Hepatocyte (in vitro differentiated cells): ENCODE results near the gene SNF8. TPM values are rescaled to one million over a fixed set of nuclear protein-coding genes. Genes with fewer than 3 reads are reported as not detected.

Experiments used
- DNase-seq: peaks from one replicate; pipeline ENCODE4 v3.0.0-alpha.2; 2016; ENCODE audit warnings: low spot score
- H2AFZ ChIP-seq: fragments of 200-600 bp; sonication (generic); 2 replicates; pipeline ENCODE4 v1.6.0; 2016; ENCODE audit warnings: antibody characterized with exemption, mild to moderate bottlenecking
- H3K27ac ChIP-seq: fragments of 200-600 bp; sonication (generic); 2 replicates; pipeline ENCODE4 v1.5.1; 2016; ENCODE audit warnings: mild to moderate bottlenecking
- H3K27me3 ChIP-seq: fragments of 200-600 bp; sonication (generic); 2 replicates; pipeline ENCODE4 v1.6.1; 2016
- H3K36me3 ChIP-seq: fragments of 200-600 bp; sonication (generic); replicated peaks from 2 replicates; pipeline ENCODE4 v1.5.1; 2016; ENCODE audit warnings: low read depth; ENCODE audit not compliant: insufficient read depth
- H3K4me1 ChIP-seq: fragments of 200-600 bp; sonication (generic); 2 replicates; pipeline ENCODE4 v1.5.1; 2016; ENCODE audit warnings: mild to moderate bottlenecking, moderate library complexity; ENCODE audit not compliant: insufficient read depth
- H3K4me2 ChIP-seq: fragments of 200-600 bp; sonication (generic); 2 replicates; pipeline ENCODE4 v1.6.0; 2016
- H3K4me3 ChIP-seq: fragments of 200-600 bp; sonication (generic); 2 replicates; pipeline ENCODE4 v1.5.1; 2016; ENCODE audit warnings: mild to moderate bottlenecking
- H3K79me2 ChIP-seq: fragments of 200-600 bp; sonication (generic); 2 replicates; pipeline ENCODE4 v1.6.0; 2017; ENCODE audit warnings: mild to moderate bottlenecking
- H3K9me2 ChIP-seq: fragments of 200-600 bp; sonication (generic); replicated peaks from 2 replicates; pipeline ENCODE4 v1.6.0; 2017; ENCODE audit warnings: mild to moderate bottlenecking; ENCODE audit not compliant: insufficient read depth
- H3K9me3 ChIP-seq: fragments of 200-600 bp; sonication (generic); 2 replicates; pipeline ENCODE4 v1.5.1; 2016; ENCODE audit warnings: low read depth, mild to moderate bottlenecking
- H4K20me1 ChIP-seq: fragments of 200-600 bp; sonication (generic); 2 replicates; pipeline ENCODE4 v1.6.0; 2016; ENCODE audit warnings: mild to moderate bottlenecking; ENCODE audit not compliant: insufficient read depth, poor library complexity, severe bottlenecking
- EZH2 ChIP-seq: fragments of 200-600 bp; sonication (generic); IDR thresholded peaks from 2 replicates; pipeline ENCODE4 v1.6.1; 2016; ENCODE audit warnings: antibody characterized with exemption, mild to moderate bottlenecking, borderline replicate concordance
- EZH2phosphoT487 ChIP-seq: fragments of 200-600 bp; sonication (generic); IDR thresholded peaks from one replicate; pipeline ENCODE4 v1.6.1; 2018; ENCODE audit warnings: antibody characterized with exemption, mild to moderate bottlenecking, low read depth, moderate library complexity; ENCODE audit not compliant: unreplicated experiment, severe bottlenecking
- WGBS: methylation state at CpG from one replicate; pipeline ENCODE4 v1.1.6; 2016; ENCODE audit warnings: low lambda C conversion rate; ENCODE audit errors: missing lambda C conversion rate; 5-methylcytosine and 5-hydroxymethylcytosine counted together
- polyA plus RNA-seq: library from polyadenylated mRNA; unstranded; fragments of >200 nt; fragmentation: Nextera tagmentation; extraction: Ambion mirVana; gene quantifications from 2 replicates; pipeline ENCODE4 v1.2.1, GENCODE V29; 2016
- total RNA-seq: library from RNA; depleted of rRNA; stranded (reverse); fragments of >200 nt; gene quantifications from 2 replicates; pipeline ENCODE4 v1.2.3, GENCODE V29; 2014
- TF ChIP-seq, protein P1 (sequence below): fragments of 200-600 bp; sonication (generic); IDR thresholded peaks from 2 replicates; pipeline ENCODE4 v1.5.1; 2016; ENCODE audit warnings: antibody characterized with exemption, mild to moderate bottlenecking; ENCODE audit not compliant: poor library complexity

The SNF8 gene
- total and polyA plus RNA-seq, 2 experiments from 2014 or later = 101 to 195 TPM

DNA sequence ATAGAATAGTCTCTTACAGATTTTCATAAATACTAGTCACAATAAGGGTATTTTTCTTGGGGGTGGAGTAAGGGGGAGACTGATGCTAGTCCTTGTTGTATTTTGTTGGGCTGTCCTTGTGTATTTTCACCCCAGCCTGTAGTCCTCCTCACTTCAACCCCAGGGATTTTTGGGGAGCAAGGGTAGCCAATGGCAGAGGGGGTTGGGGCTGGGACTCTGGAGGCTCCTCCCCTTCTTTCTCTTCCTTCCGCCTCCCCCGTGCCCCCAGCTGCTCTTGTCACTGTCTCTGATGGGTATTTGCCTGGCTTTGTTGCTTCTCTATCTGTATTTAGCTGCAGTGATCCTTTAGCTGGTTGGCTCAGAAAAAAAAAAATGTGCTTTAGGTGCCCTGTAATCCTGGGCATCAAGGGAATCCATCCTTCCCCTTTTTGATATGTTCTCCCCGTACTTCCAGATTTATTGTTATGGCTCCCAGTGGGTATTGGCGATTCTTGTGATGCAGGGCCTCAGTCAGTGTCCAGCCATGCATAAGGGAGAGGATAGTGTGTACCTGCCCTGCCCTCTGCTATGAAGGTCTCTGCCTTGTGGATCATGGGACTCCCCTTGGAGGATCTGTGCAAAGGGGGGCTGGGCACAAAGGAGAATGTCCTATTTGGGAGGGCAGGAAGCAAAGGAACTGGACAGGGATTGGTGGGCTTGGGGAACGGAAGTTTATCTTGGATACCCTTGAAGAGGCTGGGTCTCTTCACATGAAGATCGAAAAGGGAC, 16.5 kb downstream of the SNF8 start:
- Histone ChIP-seq H3K27me3 (no peaks in the 10 kb centered on the region), H3K4me3 (no peak overlapping the region), H3K4me1 (no peaks in the 10 kb centered on the region), H3K4me2 (no peak overlapping the region), H3K9me2 (no peaks in the 10 kb centered on the region), H3K27ac (no peak overlapping the region), H2AFZ (no peak overlapping the region), H3K36me3 (peaks cover 5% of the 10 kb centered on the region), H4K20me1 (no peaks in the 10 kb centered on the region), H3K9me3 (no peaks in the 10 kb centered on the region), H3K79me2 (no peaks in the 10 kb centered on the region)
- WGBS = 91% methylated on average over 6 of the region's 6 CpGs
- no peak for TF ChIP-seq EZH2
- TF ChIP-seq, protein P1, sequence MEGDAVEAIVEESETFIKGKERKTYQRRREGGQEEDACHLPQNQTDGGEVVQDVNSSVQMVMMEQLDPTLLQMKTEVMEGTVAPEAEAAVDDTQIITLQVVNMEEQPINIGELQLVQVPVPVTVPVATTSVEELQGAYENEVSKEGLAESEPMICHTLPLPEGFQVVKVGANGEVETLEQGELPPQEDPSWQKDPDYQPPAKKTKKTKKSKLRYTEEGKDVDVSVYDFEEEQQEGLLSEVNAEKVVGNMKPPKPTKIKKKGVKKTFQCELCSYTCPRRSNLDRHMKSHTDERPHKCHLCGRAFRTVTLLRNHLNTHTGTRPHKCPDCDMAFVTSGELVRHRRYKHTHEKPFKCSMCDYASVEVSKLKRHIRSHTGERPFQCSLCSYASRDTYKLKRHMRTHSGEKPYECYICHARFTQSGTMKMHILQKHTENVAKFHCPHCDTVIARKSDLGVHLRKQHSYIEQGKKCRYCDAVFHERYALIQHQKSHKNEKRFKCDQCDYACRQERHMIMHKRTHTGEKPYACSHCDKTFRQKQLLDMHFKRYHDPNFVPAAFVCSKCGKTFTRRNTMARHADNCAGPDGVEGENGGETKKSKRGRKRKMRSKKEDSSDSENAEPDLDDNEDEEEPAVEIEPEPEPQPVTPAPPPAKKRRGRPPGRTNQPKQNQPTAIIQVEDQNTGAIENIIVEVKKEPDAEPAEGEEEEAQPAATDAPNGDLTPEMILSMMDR = no peak
- no peak for TF ChIP-seq EZH2phosphoT487
- DNase-seq = no peak

DNA sequence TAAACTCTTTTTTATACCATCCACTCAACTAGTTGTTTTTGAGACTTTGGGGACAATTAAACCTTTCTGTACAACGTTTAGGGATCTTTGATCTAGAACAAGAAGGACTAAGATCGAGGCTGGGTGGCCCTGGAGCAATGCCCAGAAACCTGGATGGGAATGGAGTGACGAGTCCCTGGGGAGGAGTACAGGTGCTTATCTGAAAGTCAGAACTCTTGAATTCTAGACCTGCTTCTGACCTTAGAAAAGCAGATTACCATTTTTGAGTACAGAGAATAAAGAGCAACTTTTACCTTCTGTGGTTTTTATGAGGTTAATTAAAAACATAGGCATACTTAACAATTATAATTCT, 18.7 kb downstream of the SNF8 start:
- no peaks in the 10 kb centered on the region for H3K9me2 ChIP-seq
- H2AFZ ChIP-seq = no peak overlapping the region
- peaks cover 18% of the 10 kb centered on the region for H3K79me2 ChIP-seq
- no peak overlapping the region for H3K27ac ChIP-seq
- peaks cover 3% of the 10 kb centered on the region for H3K36me3 ChIP-seq
- no peaks in the 10 kb centered on the region for H3K27me3 ChIP-seq
- no peaks in the 10 kb centered on the region for H3K9me3 ChIP-seq
- TF ChIP-seq EZH2phosphoT487 (no peak), EZH2 (no peak)
- TF ChIP-seq, protein P1 = no peak
- no peaks in the 10 kb centered on the region for H3K4me1 ChIP-seq
- no peak overlapping the region for H3K4me2 ChIP-seq
- no peak for DNase-seq
- 86% methylated on average over 3 of the region's 3 CpGs for WGBS
- no peaks in the 10 kb centered on the region for H4K20me1 ChIP-seq
- no peak overlapping the region for H3K4me3 ChIP-seq

DNA sequence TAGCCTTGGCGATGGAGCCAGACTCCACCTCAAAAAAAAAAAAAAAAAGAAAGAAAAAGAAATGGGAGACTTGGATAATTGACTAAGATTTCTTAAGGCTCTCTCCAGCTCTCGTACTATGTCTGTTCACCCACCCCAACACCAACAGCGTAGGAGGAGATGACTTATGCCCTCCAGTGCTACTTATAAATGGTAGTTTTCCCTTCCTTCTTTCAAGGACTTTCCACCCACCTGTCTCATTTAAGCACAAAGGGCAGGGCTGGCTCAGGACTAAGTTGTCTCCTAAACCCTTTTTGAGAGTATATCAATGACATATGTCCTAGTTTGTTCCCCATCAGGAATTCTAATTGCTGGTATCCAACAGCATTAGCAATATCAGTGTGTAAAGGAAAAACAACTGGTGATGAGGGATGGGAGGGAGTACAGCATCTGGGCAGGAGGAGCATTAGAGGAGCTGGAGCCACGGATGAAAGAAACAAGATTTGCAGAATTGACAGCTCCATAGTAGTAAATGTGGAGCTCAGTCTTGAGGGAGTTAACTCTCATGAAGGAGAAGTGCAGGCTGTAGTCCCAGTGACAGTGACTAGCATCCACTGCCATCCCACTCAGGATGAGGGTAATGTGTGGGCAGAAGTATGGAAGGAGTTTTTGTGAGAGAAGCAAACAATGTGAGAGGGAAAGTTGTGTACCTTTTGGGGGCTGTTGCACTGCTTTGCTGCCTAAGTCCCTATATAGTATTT, 19.2 kb downstream of the SNF8 start:
- Histone ChIP-seq H4K20me1 (no peaks in the 10 kb centered on the region), H3K4me2 (no peak overlapping the region), H3K79me2 (peaks cover 24% of the 10 kb centered on the region), H2AFZ (no peak overlapping the region), H3K9me2 (no peaks in the 10 kb centered on the region), H3K27me3 (no peaks in the 10 kb centered on the region), H3K9me3 (no peaks in the 10 kb centered on the region), H3K4me3 (no peak overlapping the region), H3K27ac (no peak overlapping the region), H3K4me1 (no peaks in the 10 kb centered on the region), H3K36me3 (no peaks in the 10 kb centered on the region)
- no peak for DNase-seq
- 72% methylated on average over 4 of the region's 4 CpGs for WGBS
- no peak for TF ChIP-seq EZH2
- TF ChIP-seq EZH2phosphoT487 = no peak
- TF ChIP-seq, protein P1 = no peak
